Measurements from ENCODE around the gene ARF1. TPM values are rescaled to one million over a fixed set of nuclear protein-coding genes. Genes with fewer than 3 reads are reported as not detected.

The ARF1 gene
- polyA plus RNA-seq (2011; rRNA removed) (539 and 933 TPM in 2 replicates), polyA minus RNA-seq (2011; rRNA and poly(A)+ RNA removed) (713 and 1,022 TPM in 2 replicates)

DNA sequence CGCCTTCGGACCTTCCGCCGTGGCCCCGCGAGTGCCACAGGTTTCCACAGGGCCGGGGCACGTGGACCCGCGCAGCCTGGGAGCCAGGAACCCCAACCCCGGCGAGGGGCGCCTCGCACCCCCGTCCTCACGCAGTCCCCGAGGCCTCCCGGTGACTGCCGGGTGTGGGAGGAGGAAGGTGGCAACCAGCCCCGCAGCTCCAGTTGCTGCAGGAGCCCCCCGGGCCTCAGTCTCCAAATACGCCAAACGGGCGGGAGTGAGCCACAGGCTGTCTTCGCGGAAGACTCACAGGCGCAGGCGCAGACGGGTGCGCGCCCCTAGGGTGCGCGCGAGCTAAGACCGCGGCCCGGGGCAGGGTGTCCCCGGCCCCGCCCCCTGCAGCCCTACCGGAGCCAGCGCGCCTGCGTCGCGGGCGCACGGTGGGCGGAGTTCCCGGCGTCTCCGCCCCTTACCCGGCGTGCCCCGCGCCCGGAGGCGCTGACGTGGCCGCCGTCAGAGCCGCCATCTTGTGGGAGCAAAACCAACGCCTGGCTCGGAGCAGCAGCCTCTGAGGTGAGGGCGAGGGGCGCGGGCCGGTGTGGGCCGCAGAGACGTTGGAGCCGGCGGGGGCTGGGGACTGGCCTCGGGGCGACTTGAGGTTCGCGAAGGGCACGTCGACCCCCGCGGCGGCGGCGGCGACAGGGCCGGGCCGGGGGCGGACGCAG, at the start of gene ARF1:
TSS of gene ARF1 (plus strand) at position 495 of the 704 bp plus-strand sequence. CDS start 14,407 bp downstream, outside the sequence.
- DNase-seq (ENCODE audit: low read depth), result peak; percentile 52

DNA sequence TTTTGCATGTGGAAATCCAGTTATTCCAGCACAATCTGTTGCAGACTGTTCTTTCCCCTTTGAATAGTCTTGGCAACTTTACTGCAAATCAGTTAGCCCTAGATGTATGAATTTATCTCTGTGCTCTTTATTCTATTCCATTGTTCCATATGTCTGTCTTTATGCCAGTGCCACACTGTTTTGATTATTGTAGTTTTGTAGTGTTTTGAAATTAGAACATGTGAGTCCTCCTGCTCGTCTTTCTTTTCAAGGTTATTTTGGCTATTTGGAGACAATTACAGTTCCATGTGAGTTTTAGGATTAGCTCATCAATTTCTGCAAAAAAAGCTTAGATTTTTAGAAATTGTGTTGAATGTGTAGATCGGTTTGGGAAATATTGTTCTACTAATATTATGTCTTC, 49.1 kb upstream of the ARF1 start:
- CTCF ChIA-PET, result no interaction called here
- Histone ChIP-seq H3K4me3 (ENCODE audit: low read depth, low read length) (no peak overlapping the region), H3K27me3 (ENCODE audit: control insufficient read depth, insufficient read depth, low read length) (peaks cover 5% of the 10 kb centered on the region), H3K36me3 (ENCODE audit: control insufficient read depth, insufficient read depth, low read length) (no peaks in the 10 kb centered on the region)
- no peak for DNase-seq (ENCODE audit: low read depth)
- TF ChIP-seq, protein P1, sequence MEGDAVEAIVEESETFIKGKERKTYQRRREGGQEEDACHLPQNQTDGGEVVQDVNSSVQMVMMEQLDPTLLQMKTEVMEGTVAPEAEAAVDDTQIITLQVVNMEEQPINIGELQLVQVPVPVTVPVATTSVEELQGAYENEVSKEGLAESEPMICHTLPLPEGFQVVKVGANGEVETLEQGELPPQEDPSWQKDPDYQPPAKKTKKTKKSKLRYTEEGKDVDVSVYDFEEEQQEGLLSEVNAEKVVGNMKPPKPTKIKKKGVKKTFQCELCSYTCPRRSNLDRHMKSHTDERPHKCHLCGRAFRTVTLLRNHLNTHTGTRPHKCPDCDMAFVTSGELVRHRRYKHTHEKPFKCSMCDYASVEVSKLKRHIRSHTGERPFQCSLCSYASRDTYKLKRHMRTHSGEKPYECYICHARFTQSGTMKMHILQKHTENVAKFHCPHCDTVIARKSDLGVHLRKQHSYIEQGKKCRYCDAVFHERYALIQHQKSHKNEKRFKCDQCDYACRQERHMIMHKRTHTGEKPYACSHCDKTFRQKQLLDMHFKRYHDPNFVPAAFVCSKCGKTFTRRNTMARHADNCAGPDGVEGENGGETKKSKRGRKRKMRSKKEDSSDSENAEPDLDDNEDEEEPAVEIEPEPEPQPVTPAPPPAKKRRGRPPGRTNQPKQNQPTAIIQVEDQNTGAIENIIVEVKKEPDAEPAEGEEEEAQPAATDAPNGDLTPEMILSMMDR (IDR thresholded peaks at IDR 0.05; ENCODE audit: insufficient read depth, low read depth, low read length), result no peak
- POLR2A ChIA-PET, result no interaction called here

More for the DNA sequence above, at the start of gene ARF1:
- TF ChIP-seq, protein P1 (IDR thresholded peaks at IDR 0.05; ENCODE audit: insufficient read depth, low read depth, low read length), result no peak
- Histone ChIP-seq H3K27me3 (ENCODE audit: control insufficient read depth, insufficient read depth, low read length) (no peaks in the 10 kb centered on the region), H3K36me3 (ENCODE audit: control insufficient read depth, insufficient read depth, low read length) (peaks cover 2% of the 10 kb centered on the region; the same call in 1 of the 2 replicates), H3K4me3 (ENCODE audit: low read depth, low read length) (peak within 1 kb of the TSS; percentile 97)
- CTCF ChIA-PET, result interaction anchor here (0.9 to 1.5 kb wide), 2 partner anchors 83 to 85 kb away, joined by 4 to 6 read pairs; no protein-coding TSS in a partner anchor
- POLR2A ChIA-PET, result interaction anchor here (0.5 to 1.0 kb wide), 4 partner anchors 16 to 1674 kb away, joined by 3 to 8 read pairs (median 4); partner anchors contain the start of gene PARP1

DNA sequence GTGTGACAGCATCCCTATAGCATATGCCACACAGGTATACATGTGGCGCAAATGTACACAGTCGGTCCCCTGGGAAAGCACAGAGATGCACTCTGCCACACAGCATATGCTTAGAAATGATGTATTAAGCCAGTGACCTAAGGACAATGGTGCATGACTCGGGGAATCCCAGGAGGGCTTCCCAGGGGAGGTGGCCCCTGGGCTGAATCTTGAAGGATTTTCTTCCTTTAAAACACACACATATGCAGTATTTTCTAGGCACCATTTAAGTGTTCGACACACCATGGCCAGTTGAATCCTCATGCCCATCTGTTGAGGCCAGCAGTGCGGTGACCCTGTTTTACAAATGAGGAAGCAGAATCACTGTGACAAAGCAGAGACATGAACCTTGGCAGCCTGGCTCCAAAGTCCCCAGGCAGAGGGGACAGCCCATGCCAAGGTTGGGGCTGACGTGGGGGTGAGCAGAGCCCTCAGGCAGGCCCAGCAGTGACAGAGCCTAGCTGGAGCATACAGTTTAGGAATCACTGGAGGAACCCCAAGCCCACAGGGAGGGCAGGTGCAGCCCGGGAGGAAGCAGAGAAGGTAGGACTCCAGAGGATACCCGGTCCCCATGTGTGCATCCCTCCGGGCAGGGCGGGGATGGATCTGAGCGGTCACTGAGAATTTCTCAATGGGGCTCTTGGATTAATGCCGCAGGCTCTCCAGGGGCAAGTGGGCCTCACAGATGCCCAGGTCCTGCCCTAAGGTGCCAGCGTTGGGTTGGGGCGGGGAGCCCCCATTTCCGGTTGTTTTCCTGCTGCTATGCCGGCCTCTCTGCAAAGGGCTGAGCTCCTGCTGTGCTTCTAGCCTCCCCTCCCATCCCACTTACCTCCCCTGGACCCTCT, 47.3 kb upstream of the ARF1 start:
- no peak for DNase-seq (ENCODE audit: low read depth)
- ChIA-PET POLR2A (no interaction called here), CTCF (no interaction called here)
- TF ChIP-seq, protein P1 (IDR thresholded peaks at IDR 0.05; ENCODE audit: insufficient read depth, low read depth, low read length), result no peak
- Histone ChIP-seq H3K4me3 (ENCODE audit: low read depth, low read length) (no peak overlapping the region), H3K27me3 (ENCODE audit: control insufficient read depth, insufficient read depth, low read length) (peaks cover 8% of the 10 kb centered on the region), H3K36me3 (ENCODE audit: control insufficient read depth, insufficient read depth, low read length) (no peaks in the 10 kb centered on the region)

DNA sequence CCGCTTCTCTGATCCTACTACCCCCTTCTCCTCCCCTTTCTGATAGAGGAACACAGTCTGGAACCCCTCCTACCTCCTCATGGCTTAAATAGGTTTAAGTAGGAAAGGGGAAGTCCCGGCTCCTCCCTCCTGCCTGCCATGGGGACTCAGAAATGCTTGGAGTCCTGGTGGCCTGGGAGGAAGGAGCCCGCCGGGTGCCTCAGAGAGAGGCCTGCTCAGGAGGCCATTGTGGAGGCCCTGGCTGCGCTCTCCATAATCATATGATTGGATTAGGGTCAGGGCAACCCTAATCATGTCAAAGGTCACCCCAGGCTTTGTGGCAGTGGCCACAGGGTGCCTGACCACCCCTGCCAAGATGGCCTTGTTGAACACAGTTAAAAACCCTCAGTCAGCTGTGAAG, 46.7 kb upstream of the ARF1 start:
- Histone ChIP-seq H3K27me3 (ENCODE audit: control insufficient read depth, insufficient read depth, low read length) (peaks cover 8% of the 10 kb centered on the region), H3K36me3 (ENCODE audit: control insufficient read depth, insufficient read depth, low read length) (no peaks in the 10 kb centered on the region), H3K4me3 (ENCODE audit: low read depth, low read length) (no peak overlapping the region)
- no peak for DNase-seq (ENCODE audit: low read depth)
- ChIA-PET POLR2A (no interaction called here), CTCF (no interaction called here)
- TF ChIP-seq, protein P1 (IDR thresholded peaks at IDR 0.05; ENCODE audit: insufficient read depth, low read depth, low read length), result no peak

DNA sequence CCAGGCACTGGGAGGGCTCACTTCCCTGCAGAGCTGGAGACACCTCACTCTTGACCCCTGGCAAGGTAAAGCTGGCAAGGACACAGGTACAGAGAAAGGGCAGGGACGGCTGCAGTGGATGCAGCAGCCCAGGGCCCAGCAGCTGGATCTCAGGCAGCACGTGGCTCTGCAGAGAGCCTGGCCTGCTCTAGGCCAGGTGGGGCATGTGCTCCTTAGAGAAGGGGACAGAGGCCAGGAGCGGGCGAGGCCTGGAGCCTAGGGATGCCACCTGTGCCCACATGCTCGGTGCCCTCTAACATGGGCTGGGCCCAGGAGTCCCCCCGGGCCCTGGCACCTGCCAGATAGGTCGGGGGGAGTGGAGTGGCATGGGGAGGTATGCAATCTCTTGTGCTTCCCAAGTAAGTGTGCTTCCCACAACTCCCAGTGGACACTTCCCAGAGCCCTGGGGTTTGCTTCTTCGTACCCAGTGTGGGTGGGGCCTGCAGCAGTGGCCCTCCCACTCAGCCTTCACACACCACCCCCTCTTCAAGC, 45.7 kb upstream of the ARF1 start:
- Histone ChIP-seq H3K36me3 (ENCODE audit: control insufficient read depth, insufficient read depth, low read length) (no peaks in the 10 kb centered on the region), H3K27me3 (ENCODE audit: control insufficient read depth, insufficient read depth, low read length) (peaks cover 9% of the 10 kb centered on the region), H3K4me3 (ENCODE audit: low read depth, low read length) (no peak overlapping the region)
- POLR2A ChIA-PET, result no interaction called here
- no peak for DNase-seq (ENCODE audit: low read depth)
- TF ChIP-seq, protein P1 (IDR thresholded peaks at IDR 0.05; ENCODE audit: insufficient read depth, low read depth, low read length), result no peak
- CTCF ChIA-PET, result no interaction called here
